HepG2 (cell line): ENCODE results near the gene SLC4A2. TPM values are rescaled to one million over a fixed set of nuclear protein-coding genes. Genes with fewer than 3 reads are reported as not detected.

ENCODE experiments used
- ARID2 ChIP-seq: sonication (generic); formaldehyde crosslinking; IDR thresholded peaks from 2 replicates; pipeline ENCODE4 v1.8.1; 2022; ENCODE audit warnings: mild to moderate bottlenecking, missing genetic modification reagents, borderline replicate concordance
- BCLAF1 ChIP-seq: fragments of 450-650 bp; IDR thresholded peaks from 2 replicates; pipeline ENCODE4 v1.6.1; 2017; ENCODE audit warnings: mild to moderate bottlenecking
- CSRNP2 ChIP-seq: sonication (generic); formaldehyde crosslinking; conservative IDR thresholded peaks from 2 replicates; pipeline ENCODE4 v1.8.0; 2022; ENCODE audit warnings: low read depth, missing genetic modification reagents
- EHMT2 ChIP-seq: fragments of 200-600 bp; sonication (generic); IDR thresholded peaks from 2 replicates; pipeline ENCODE4 v1.7.0; 2017; ENCODE audit warnings: antibody characterized with exemption, low read depth, low read length, borderline replicate concordance
- HNF4A ChIP-seq: sonication (generic); formaldehyde crosslinking; IDR thresholded peaks from 2 replicates; pipeline ENCODE4 v1.4.0; 2020; ENCODE audit warnings: missing genetic modification reagents
- HNRNPK ChIP-seq: fragments of 200-400 bp; formaldehyde crosslinking; IDR thresholded peaks from 2 replicates; pipeline ENCODE4 v1.6.1; 2018; ENCODE audit warnings: low read length, low read depth, moderate library complexity, mild to moderate bottlenecking; ENCODE audit not compliant: poor library complexity, severe bottlenecking
- REXO4 ChIP-seq: sonication (generic); formaldehyde crosslinking; IDR thresholded peaks from 2 replicates; pipeline ENCODE4 v1.8.0; 2022; ENCODE audit warnings: missing genetic modification reagents, mild to moderate bottlenecking, borderline replicate concordance
- SMAD1 ChIP-seq: sonication (generic); formaldehyde crosslinking; IDR thresholded peaks from 2 replicates; pipeline ENCODE4 v1.4.0; 2020; ENCODE audit warnings: missing genetic modification reagents, low read depth, mild to moderate bottlenecking, borderline replicate concordance
- SP140L ChIP-seq: sonication (generic); formaldehyde crosslinking; IDR thresholded peaks from 2 replicates; pipeline ENCODE4 v1.4.0; 2020; ENCODE audit warnings: missing genetic modification reagents, borderline replicate concordance
- SYNCRIP ChIP-seq: fragments of 200-400 bp; formaldehyde crosslinking; IDR thresholded peaks from 2 replicates; pipeline ENCODE4 v1.6.1; 2018; ENCODE audit warnings: mild to moderate bottlenecking, low read depth, low read length; ENCODE audit not compliant: insufficient read depth
- ZGPAT ChIP-seq: IDR thresholded peaks from 2 replicates; pipeline ENCODE4 v1.6.1; 2016; ENCODE audit warnings: mild to moderate bottlenecking
- ZMYM4 ChIP-seq: sonication (generic); formaldehyde crosslinking; IDR thresholded peaks from 2 replicates; pipeline ENCODE4 v1.8.1; 2023; ENCODE audit warnings: mild to moderate bottlenecking, missing genetic modification reagents
- ZNF318 ChIP-seq: sonication (generic); formaldehyde crosslinking; IDR thresholded peaks from 2 replicates; pipeline ENCODE4 v1.4.0; 2020; ENCODE audit warnings: mild to moderate bottlenecking, missing genetic modification reagents
- polyA plus RNA-seq, 8 experiments: library from polyadenylated mRNA; depleted of rRNA in 3 of 8; stranded (reverse) in 7 of 8; unstranded in 1 of 8; fragments of >200 nt; fragmentation: Illumina TruSeq in 4 of 8; extraction: Trizol in 4 of 8; gene quantifications; 2 replicates each; pipeline versions ENCODE4 v1.2.1 to v1.2.3, GENCODE V29; 2011 to 2016; ENCODE audit warnings: low read depth in 4 of 8, missing spikeins in 1 of 8, mixed read lengths in 1 of 8; ENCODE audit not compliant: insufficient read depth in 1 of 8
- total RNA-seq, 5 experiments: library from RNA; depleted of rRNA; stranded (reverse); fragments of >200 nt; fragmentation: Illumina TruSeq; extraction: Trizol; gene quantifications; 2 replicates each; pipeline ENCODE4 v1.2.3, GENCODE V29; 2016; ENCODE audit warnings: low read depth in 1 of 5

The SLC4A2 gene
- total and polyA plus RNA-seq, 2 of the 13 experiments (the other 11 are each of a cell fraction or from before 2014, with no cell fraction given), result 51.9 to 73.4 TPM

GRCh38 chr7:151062399-151063211, 3.2 kb downstream of the SLC4A2 start (continued):
- TF ChIP-seq ZNF318 (CRISPR knock-in tag), result no peak
- TF ChIP-seq HNF4A, result no peak; the same call in none of the 2 replicates
- TF ChIP-seq ZGPAT, result peak; percentile 60
- TF ChIP-seq SP140L (CRISPR knock-in tag), result no peak
- TF ChIP-seq ZMYM4, result peak; percentile 56; the same call in 1 of the 2 replicates
- TF ChIP-seq ARID2 (CRISPR knock-in tag), result no peak
- TF ChIP-seq SYNCRIP, result no peak
- peak; percentile 48 for TF ChIP-seq HNRNPK
- no peak for TF ChIP-seq EHMT2
- no peak for TF ChIP-seq SMAD1 (CRISPR knock-in tag)
- no peak for TF ChIP-seq CSRNP2 (CRISPR knock-in tag)
- no peak for TF ChIP-seq REXO4 (CRISPR knock-in tag)
- TF ChIP-seq BCLAF1, result no peak
